Kidney tubule cell (primary cell): ENCODE data around the gene EMP2.

Source experiments
- DNase-seq: peaks from one replicate; pipeline ENCODE4 v3.0.0-alpha.2; 2018; ENCODE audit warnings: low spot score

EMP2 gene

GRCh38 chr16:10485698-10486382 lies 94.6 kb downstream of the EMP2 start:
- DNase-seq = peak; percentile 47

DNA sequence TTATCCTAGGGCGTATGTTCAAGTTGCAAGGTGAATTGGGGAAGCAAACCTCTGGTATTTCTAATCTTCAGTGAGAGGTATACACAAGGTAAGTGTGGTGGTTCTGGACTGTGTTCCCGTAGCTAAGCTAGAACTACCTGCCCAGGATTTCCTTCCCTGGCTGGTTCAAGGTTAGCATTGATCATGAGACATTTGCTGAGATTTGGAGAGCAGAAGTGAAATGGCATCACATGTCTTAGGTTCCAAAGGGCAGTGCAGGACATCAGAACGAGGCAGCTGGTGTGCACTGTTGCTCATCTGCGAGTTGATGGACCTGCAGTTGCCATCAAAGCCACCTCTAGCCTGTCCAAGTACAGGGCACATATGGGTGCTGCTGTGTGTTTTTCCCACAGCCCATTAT lies 95.2 kb downstream of the EMP2 start:
- DNase-seq = no peak

DNA sequence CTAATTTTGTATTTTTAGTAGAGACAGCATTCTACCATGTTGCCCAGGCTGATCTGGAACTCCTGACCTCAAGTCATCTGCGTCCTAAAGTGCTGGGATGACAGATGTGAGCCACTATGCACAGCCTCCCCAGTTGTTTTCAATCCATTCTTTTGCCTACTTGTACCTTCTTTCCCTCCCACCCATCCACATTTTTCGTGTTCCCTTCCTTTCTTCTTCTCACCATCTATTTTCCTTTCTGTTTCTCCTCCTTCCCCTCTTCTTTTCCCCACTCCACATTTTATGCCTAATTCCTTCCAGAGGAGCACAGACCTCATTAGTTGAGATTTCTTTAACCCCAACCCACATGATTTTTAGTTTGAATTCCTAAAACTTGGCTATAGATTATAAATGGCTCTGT lies 100.2 kb downstream of the EMP2 start:
- DNase-seq = no peak
